Ovary (tissue), 3 donors: Measurements from ENCODE around the gene KIF5A.

Experiments used
- EP300 ChIP-seq: sonication (generic); formaldehyde crosslinking; IDR thresholded peaks from one replicate; pipeline ENCODE4 v1.6.1; 2017; ENCODE audit warnings: antibody characterized with exemption
- POLR2A ChIP-seq: fragments of 450-650 bp; IDR thresholded peaks from one replicate; pipeline ENCODE4 v1.6.1; 2017; ENCODE audit warnings: antibody characterized with exemption, mild to moderate bottlenecking, moderate library complexity
- TF ChIP-seq, protein P1 (sequence below), 3 donors: fragments of 450-650 bp in 2 of 3; fragments of 200-600 bp in 1 of 3; IDR thresholded peaks; one replicate each; pipeline versions ENCODE4 v1.5.1 to v1.8.0; 2016 to 2022; ENCODE audit warnings: antibody characterized with exemption in 3 of 3, mild to moderate bottlenecking in 1 of 3
- donor health status: DM: no; HTN: no; CAD: no.

DNA sequence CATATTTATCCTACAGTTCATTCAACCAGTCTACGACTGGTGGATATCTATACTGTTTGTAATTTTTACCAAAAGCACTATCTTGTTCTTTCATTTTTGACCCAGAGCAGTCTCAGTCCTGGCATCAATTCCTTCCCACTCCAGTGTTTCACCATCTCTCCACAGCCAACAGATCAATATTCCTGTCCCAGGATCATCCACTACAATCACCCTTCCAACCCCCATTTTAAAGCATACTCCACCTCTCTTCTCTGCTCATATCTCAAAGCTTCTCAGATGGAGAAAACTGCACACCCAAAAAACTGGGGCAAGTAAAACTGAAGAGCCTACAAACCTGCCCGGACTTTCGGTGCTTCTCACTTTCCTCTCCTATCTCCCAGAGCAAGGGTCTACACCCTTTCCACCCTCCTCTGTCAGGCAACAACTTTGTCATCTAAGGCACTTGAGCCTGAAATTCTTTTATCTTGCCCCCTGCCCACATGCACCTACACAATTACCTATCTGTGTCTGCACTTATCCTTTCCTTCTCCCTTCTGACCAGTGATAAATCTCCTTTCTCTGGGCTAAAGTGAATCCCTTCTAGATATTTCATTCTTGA, 37.1 kb downstream of the KIF5A start:
- TF ChIP-seq, protein P1, sequence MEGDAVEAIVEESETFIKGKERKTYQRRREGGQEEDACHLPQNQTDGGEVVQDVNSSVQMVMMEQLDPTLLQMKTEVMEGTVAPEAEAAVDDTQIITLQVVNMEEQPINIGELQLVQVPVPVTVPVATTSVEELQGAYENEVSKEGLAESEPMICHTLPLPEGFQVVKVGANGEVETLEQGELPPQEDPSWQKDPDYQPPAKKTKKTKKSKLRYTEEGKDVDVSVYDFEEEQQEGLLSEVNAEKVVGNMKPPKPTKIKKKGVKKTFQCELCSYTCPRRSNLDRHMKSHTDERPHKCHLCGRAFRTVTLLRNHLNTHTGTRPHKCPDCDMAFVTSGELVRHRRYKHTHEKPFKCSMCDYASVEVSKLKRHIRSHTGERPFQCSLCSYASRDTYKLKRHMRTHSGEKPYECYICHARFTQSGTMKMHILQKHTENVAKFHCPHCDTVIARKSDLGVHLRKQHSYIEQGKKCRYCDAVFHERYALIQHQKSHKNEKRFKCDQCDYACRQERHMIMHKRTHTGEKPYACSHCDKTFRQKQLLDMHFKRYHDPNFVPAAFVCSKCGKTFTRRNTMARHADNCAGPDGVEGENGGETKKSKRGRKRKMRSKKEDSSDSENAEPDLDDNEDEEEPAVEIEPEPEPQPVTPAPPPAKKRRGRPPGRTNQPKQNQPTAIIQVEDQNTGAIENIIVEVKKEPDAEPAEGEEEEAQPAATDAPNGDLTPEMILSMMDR (IDR thresholded peaks at IDR 0.05) = no peak
- TF ChIP-seq EP300 (no peak), POLR2A (no peak)
